K562 (cell line): ENCODE measurements around the gene SNAPC2. TPM values are rescaled to one million over a fixed set of nuclear protein-coding genes. Genes with fewer than 3 reads are reported as not detected.

ENCODE experiments used
- ATAC-seq: fragments of 200-7000 bp; cut with Tn5 transposase; 3 replicates; pipeline ENCODE4 v1.9.1; 2020; ENCODE audit warnings: moderate library complexity
- BruUV-seq: library from RNA; stranded (reverse); fragments of 400-500 nt; replicated peaks from 2 replicates; lab custom pipeline; 2021; lab: Mats Ljungman, UMichigan
- CTCF ChIA-PET: fragments of 300-600 bp; formaldehyde crosslinking; extraction: SDS; loops from one replicate; lab custom pipeline; 2021; ENCODE audit warnings: low intra/inter-chr PET ratio; lab: Yijun Ruan, JAX
- POLR2A ChIA-PET: fragments of 300-600, 350-650 bp; sonication (Branson Sonifier 250); formaldehyde crosslinking; extraction: SDS; loops from one replicate; lab custom pipeline; 2021; ENCODE audit warnings: antibody characterized with exemption, inconsistent platforms; lab: Yijun Ruan, JAX
- DNase-seq, 4 experiments: peaks; one replicate each; pipeline versions ENCODE4 v3.0.0 to v3.0.0-alpha.2; 2011 to 2018; ENCODE audit warnings: low spot score in 3 of 4, mixed read lengths in 3 of 4; ENCODE audit errors: extremely low read depth in 1 of 4
- FAIRE-seq: peaks from 2 replicates; lab custom pipeline; 2011; peaks lifted over from hg19 to GRCh38; lab: Jason Lieb, UNC
- H2AFZ ChIP-seq: 2 replicates; pipeline ENCODE4 v1.6.0; 2011; ENCODE audit warnings: low read depth, low read length, control low read depth, inconsistent platforms
- H3K27ac ChIP-seq: fragments of 200-600 bp; 3 replicates; pipeline ENCODE4 v1.8.0; 2011; ENCODE audit warnings: low read depth, mild to moderate bottlenecking, control low read depth, inconsistent platforms, low read length, moderate library complexity, mixed read lengths; ENCODE audit errors: extremely low read depth
- H3K27me3 ChIP-seq, 2 experiments: fragments of 300-600 bp in 1 of 2; 2 replicates in 1 of 2; 3 replicates in 1 of 2; pipeline versions ENCODE4 v1.6.0 to v1.8.0; 2011; ENCODE audit warnings: inconsistent platforms in 2 of 2, low read length in 2 of 2, mild to moderate bottlenecking in 1 of 2, mixed read lengths in 1 of 2, moderate library complexity in 1 of 2; ENCODE audit not compliant: control insufficient read depth in 2 of 2, insufficient read depth in 2 of 2
- H3K36me3 ChIP-seq: fragments of 300-600 bp; 3 replicates; pipeline ENCODE4 v1.8.0; 2011; ENCODE audit warnings: mild to moderate bottlenecking, low read length, inconsistent platforms; ENCODE audit not compliant: control insufficient read depth, insufficient read depth
- H3K4me1 ChIP-seq, 2 experiments: fragments of 200-600 bp in 1 of 2; replicated peaks in 1 of 2; 2 replicates in 1 of 2; 3 replicates in 1 of 2; pipeline versions ENCODE4 v1.5.1 to v1.8.0; 2011; ENCODE audit warnings: inconsistent platforms in 2 of 2, low read length in 2 of 2, mild to moderate bottlenecking in 1 of 2, mixed read lengths in 1 of 2, moderate library complexity in 1 of 2; ENCODE audit not compliant: control insufficient read depth in 2 of 2, insufficient read depth in 2 of 2
- H3K4me2 ChIP-seq: 2 replicates; pipeline ENCODE4 v1.6.1; 2011; ENCODE audit warnings: low read length, control low read depth, inconsistent platforms, mixed read lengths; ENCODE audit not compliant: insufficient read depth
- H3K4me3 ChIP-seq: fragments of 200-600 bp; sonication (generic), shearing (Covaris generic); 2 replicates; pipeline ENCODE4 v1.5.1; 2016; ENCODE audit warnings: control low read depth, inconsistent platforms
- H3K79me2 ChIP-seq: fragments of 200-600 bp; 3 replicates; pipeline ENCODE4 v1.8.0; 2011; ENCODE audit warnings: low read length, inconsistent platforms; ENCODE audit not compliant: control insufficient read depth, insufficient read depth
- H3K9ac ChIP-seq, 2 experiments: 2 replicates each; pipeline versions ENCODE4 v1.6.0 to v1.6.1; 2011; ENCODE audit warnings: low read depth in 2 of 2, low read length in 2 of 2, control low read depth in 1 of 2, inconsistent platforms in 1 of 2, mild to moderate bottlenecking in 1 of 2, mixed read lengths in 1 of 2; ENCODE audit not compliant: insufficient read depth in 1 of 2
- H3K9me1 ChIP-seq: one replicate; pipeline ENCODE4 v1.6.0; 2011; ENCODE audit warnings: inconsistent platforms, mild to moderate bottlenecking, low read length, moderate library complexity; ENCODE audit not compliant: control insufficient read depth, insufficient read depth
- H3K9me3 ChIP-seq: replicated peaks from 2 replicates; pipeline ENCODE4 v1.5.1; 2011; ENCODE audit warnings: low read depth, low read length, inconsistent platforms; ENCODE audit not compliant: control insufficient read depth, insufficient read depth
- H4K20me1 ChIP-seq: replicated peaks from 2 replicates; pipeline ENCODE4 v1.6.1; 2011; ENCODE audit warnings: low read length, inconsistent platforms, mixed read lengths; ENCODE audit not compliant: control insufficient read depth, insufficient read depth
- ARID2 ChIP-seq: fragments of 450-650 bp; IDR thresholded peaks from 2 replicates; pipeline ENCODE4 v1.6.1; 2017; ENCODE audit warnings: antibody characterized with exemption, mild to moderate bottlenecking
- DPF2 ChIP-seq: fragments of 450-650 bp; IDR thresholded peaks from 2 replicates; pipeline ENCODE4 v1.6.1; 2016
- E2F1 ChIP-seq: sonication (generic); formaldehyde crosslinking; IDR thresholded peaks from 2 replicates; pipeline ENCODE4 v1.8.1; 2023; ENCODE audit warnings: mild to moderate bottlenecking, missing genetic modification reagents, moderate library complexity
- GTF2E2 ChIP-seq: fragments of 200-800 bp; sonication (Bioruptor generic); IDR thresholded peaks from 2 replicates; pipeline ENCODE4 v1.6.1; 2016; ENCODE audit warnings: missing genetic modification characterization, missing compliant biosample characterization
- KDM4B ChIP-seq, 2 experiments: fragments of 450-650 bp in 1 of 2; sonication (generic) in 1 of 2; IDR thresholded peaks; 2 replicates each; pipeline ENCODE4 v1.6.1; 2016 to 2017; ENCODE audit warnings: borderline replicate concordance in 2 of 2, antibody characterized with exemption in 1 of 2, low read depth in 1 of 2, mild to moderate bottlenecking in 1 of 2
- NKRF ChIP-seq: fragments of 450-650 bp; IDR thresholded peaks from 2 replicates; pipeline ENCODE4 v1.6.1; 2016; ENCODE audit warnings: borderline replicate concordance
- PHF21A ChIP-seq: fragments of 450-650 bp; IDR thresholded peaks from 2 replicates; pipeline ENCODE4 v1.6.1; 2017; ENCODE audit warnings: low read depth, borderline replicate concordance
- RBFOX2 ChIP-seq: fragments of 200-400 bp; formaldehyde crosslinking; IDR thresholded peaks from 2 replicates; pipeline ENCODE4 v1.6.1; 2017; ENCODE audit warnings: low read depth, mild to moderate bottlenecking, low read length, moderate library complexity
- SETDB1 ChIP-seq: IDR thresholded peaks from one replicate; pipeline ENCODE4 v1.6.1; 2012; ENCODE audit warnings: low read length, control low read depth, inconsistent platforms
- SFPQ ChIP-seq: fragments of 200-400 bp; formaldehyde crosslinking; IDR thresholded peaks from 2 replicates; pipeline ENCODE4 v1.6.1; 2017; ENCODE audit warnings: mild to moderate bottlenecking, low read depth, low read length, moderate library complexity
- SPI1 ChIP-seq: IDR thresholded peaks from 2 replicates; pipeline ENCODE4 v1.6.1; 2011; ENCODE audit warnings: low read depth, low read length, control low read depth, borderline replicate concordance
- ZBTB9 ChIP-seq: fragments of 450-650 bp; formaldehyde crosslinking; IDR thresholded peaks from 2 replicates; pipeline ENCODE4 v1.4.0; 2020; ENCODE audit warnings: mild to moderate bottlenecking, moderate library complexity
- ZNF212 ChIP-seq: fragments of 450-650 bp; formaldehyde crosslinking; IDR thresholded peaks from 2 replicates; pipeline ENCODE4 v1.4.0; 2020; ENCODE audit warnings: mild to moderate bottlenecking
- ZSCAN29 ChIP-seq: fragments of 450-650 bp; IDR thresholded peaks from 2 replicates; pipeline ENCODE4 v1.6.1; 2017
- ZZZ3 ChIP-seq: fragments of 450-650 bp; IDR thresholded peaks from 2 replicates; pipeline ENCODE4 v1.6.1; 2016; ENCODE audit warnings: antibody characterized with exemption, mild to moderate bottlenecking, moderate library complexity
- WGBS: fragments of 100-300 bp; shearing (Covaris generic); methylation state at CpG from one replicate; pipeline ENCODE4 v1.1.6; 2016; ENCODE audit warnings: low coverage, mixed read lengths; ENCODE audit not compliant: insufficient coverage; ENCODE audit errors: missing lambda C conversion rate; 5-methylcytosine and 5-hydroxymethylcytosine counted together
- in situ Hi-C: fragments of 300-500 bp; cut with MboI; formaldehyde crosslinking; loops from 4 replicates; pipeline ENCODE4 v1.15.0; 2018; ENCODE audit warnings: inconsistent platforms, mixed read lengths
- intact Hi-C: fragments of 100-400 bp; cut with micrococcal nuclease; formaldehyde crosslinking; loops from 2 replicates; pipeline ENCODE4 v1.14.2; 2022
- polyA plus RNA-seq, 8 experiments: library from polyadenylated mRNA; depleted of rRNA in 4 of 8; stranded (reverse) in 5 of 8; unstranded in 3 of 8; fragments of >200 nt; fragmentation: Nextera tagmentation in 2 of 8; fragmentation: Illumina TruSeq in 1 of 8; extraction: Ambion mirVana in 2 of 8; extraction: Trizol in 1 of 8; gene quantifications; 2 replicates each; pipeline versions ENCODE4 v1.2.1 to v1.2.3, GENCODE V29; 2011 to 2014; ENCODE audit warnings: inconsistent platforms in 1 of 8, missing spikeins in 1 of 8
- total RNA-seq, 7 experiments: library from RNA; depleted of rRNA in 6 of 7; stranded (reverse); fragments of >200 nt in 6 of 7; fragmentation: Illumina TruSeq in 2 of 7; extraction: Trizol in 2 of 7; gene quantifications; 2 replicates each; pipeline versions ENCODE4 v1.2.1 to v1.2.3, GENCODE V29; 2011 to 2021; ENCODE audit warnings: low replicate concordance in 1 of 7

SNAPC2 gene
- total and polyA plus RNA-seq, 9 of the 15 experiments (the other 6 are each of a cell fraction or from before 2014, with no cell fraction given), result 0.59 to 45.1 (median 15.3) TPM

GRCh38 chr19:7921302-7921966 lies 1.3 kb downstream of the SNAPC2 start:
- Histone ChIP-seq H3K79me2 (peaks cover 14% of the 10 kb centered on the region), H3K4me3 (peak overlapping the region; percentile 52), H3K4me2 (peak overlapping the region; percentile 98), H3K9me1 (no peaks in the 10 kb centered on the region), H3K9ac (peak overlapping the region; percentile 72 to 93), H2AFZ (peak overlapping the region; percentile 83; the same call in 1 of the 2 replicates), H3K27me3 (no peaks in the 10 kb centered on the region), H3K4me1 (peaks cover 13 to 80% of the 10 kb centered on the region in 2 experiments), H3K27ac (peak overlapping the region; percentile 89), H4K20me1 (peaks cover 10% of the 10 kb centered on the region; the same call in 1 of the 2 replicates), H3K36me3 (peaks cover 19% of the 10 kb centered on the region; the same call in 1 of the 3 replicates), H3K9me3 (no peaks in the 10 kb centered on the region)
- ChIA-PET CTCF (no interaction called here), POLR2A (interaction anchor here (0.7 to 3.1 kb wide), 8 partner anchors 8 to 83 kb away, joined by 3 to 26 read pairs (median 10); partner anchors contain the start of genes ELAVL1, MAP2K7 and TIMM44)
- no peak for FAIRE-seq
- intact Hi-C loops (loop anchor here (1.0 to 5.0 kb wide), 2 partner anchors 49 to 68 kb away; partner anchors contain the start of gene PRR36), in situ Hi-C loops (loop anchor here (5.0 kb wide), 1 partner anchor 69 kb away; no protein-coding TSS in a partner anchor)
- ATAC-seq, result peak; percentile 1; the same call in 1 of the 3 replicates
- DNase-seq, result peak in 1 of 4 experiments; percentile 44
- BruUV-seq, result TSS peak; percentile 94
- WGBS, result 16% methylated on average over 17 of the region's 17 CpGs
- TF ChIP-seq ZZZ3 (no peak), RBFOX2 (peak; percentile 51; the same call in 1 of the 2 replicates), PHF21A (no peak), E2F1 (CRISPR knock-in tag) (0 out of 2 replicates have a peak, but pooled peaks have one; percentile 8), ARID2 (no peak), NKRF (no peak), ZSCAN29 (peak; percentile 74; the same call in 1 of the 2 replicates), DPF2 (no peak), ZNF212 (CRISPR knock-in tag) (no peak), KDM4B (IDR thresholded peaks at IDR 0.05; ENCODE audit: borderline replicate concordance in 2 of 2, low read depth in 1 of 2) (no peak), SPI1 (no peak), ZBTB9 (no peak), SFPQ (no peak), GTF2E2 (tag) (no peak), SETDB1 (no peak)
